Stimulated activated CD4-positive, alpha-beta T cell treated with anti-CD3 and anti-CD28 coated beads, Interleukin-12 subunit alpha, Interleukin-12 subunit beta, amount 100 ng/mL, for 4 hours (primary cell): ENCODE results near the gene PPP1CB.
A peak's percentile ranks its signal among the peaks of the same experiment; 100 is the strongest.
"Not testable (repeated sequence)": the region's sequence is repeated elsewhere in the genome, so short reads cannot be mapped to it uniquely, and the experiment has no call there.

ENCODE experiments used
- DNase-seq: peaks from one replicate; pipeline ENCODE4 v3.0.0-alpha.2; 2020

The PPP1CB gene

GRCh38 chr2:28751252-28751955 lies at the start of gene PPP1CB:
Gene PPP1CB (plus strand): TSS chr2:28751830. CDS start chr2:28752125, 295 bp downstream.
- DNase-seq = peak; percentile 93

- no peak for DNase-seq
These were observed 49.2 kb upstream of the PPP1CB start for GRCh38 chr2:28702415-28702861.

- no peak for DNase-seq
These were observed 48.8 kb upstream of the PPP1CB start for GRCh38 chr2:28702878-28703277.

GRCh38 chr2:28704621-28705020 lies 47.0 kb upstream of the PPP1CB start:
- no peak for DNase-seq

DNA sequence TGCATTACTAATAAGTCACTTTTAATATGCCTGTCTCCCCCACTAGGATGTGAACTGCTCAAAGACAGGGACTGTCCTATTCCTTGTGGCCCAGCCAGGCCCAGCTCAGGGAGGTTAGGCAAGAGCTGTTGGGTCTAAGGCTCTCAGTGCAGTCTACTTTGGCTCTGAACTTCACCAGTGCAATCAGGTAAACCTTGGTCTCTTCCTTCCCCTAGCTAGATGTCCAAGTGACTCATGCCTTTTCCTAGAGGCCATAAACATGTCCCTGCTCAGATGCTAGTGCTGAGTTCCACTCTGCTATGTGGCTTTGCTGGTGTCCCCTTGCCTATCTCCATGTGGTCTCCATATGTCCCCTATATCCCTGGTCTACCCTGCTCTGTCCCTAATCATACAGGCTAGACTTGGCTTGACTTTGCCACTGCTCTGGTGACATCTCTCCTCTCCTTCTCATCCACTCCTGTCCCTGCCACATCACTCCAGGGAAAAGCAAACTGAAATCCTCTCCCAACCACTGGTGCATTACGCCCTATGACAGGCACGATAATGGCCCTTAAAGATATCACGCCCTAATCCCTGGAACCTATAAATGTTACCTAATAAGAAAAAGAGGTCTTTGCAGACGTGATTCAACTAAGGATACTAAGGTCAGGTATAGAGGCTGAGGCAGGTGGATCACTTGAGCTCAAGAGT lies 45.7 kb upstream of the PPP1CB start:
- DNase-seq = no peak

DNA sequence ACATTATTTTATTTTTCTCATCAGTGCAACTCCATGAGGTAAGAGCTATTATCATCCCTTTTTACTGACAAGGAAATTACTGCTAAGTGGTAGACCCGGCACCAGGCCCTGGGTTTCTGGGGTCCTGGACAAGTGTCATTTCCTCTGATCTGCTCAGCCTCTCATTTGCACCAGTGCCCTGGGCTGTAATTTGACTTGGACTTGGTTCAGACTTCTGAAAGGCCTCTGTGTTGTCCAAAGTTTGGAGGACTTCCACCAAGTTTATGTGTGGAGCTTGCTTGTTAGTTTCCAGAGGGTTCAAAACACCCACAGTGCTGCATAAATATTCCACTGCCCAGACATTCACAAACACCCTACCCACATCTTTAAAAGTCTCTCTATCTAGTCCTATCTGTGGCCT lies 44.0 kb upstream of the PPP1CB start:
- DNase-seq = no peak

- DNase-seq = no peak
These were observed 42.5 kb upstream of the PPP1CB start for GRCh38 chr2:28709101-28709500.

DNA sequence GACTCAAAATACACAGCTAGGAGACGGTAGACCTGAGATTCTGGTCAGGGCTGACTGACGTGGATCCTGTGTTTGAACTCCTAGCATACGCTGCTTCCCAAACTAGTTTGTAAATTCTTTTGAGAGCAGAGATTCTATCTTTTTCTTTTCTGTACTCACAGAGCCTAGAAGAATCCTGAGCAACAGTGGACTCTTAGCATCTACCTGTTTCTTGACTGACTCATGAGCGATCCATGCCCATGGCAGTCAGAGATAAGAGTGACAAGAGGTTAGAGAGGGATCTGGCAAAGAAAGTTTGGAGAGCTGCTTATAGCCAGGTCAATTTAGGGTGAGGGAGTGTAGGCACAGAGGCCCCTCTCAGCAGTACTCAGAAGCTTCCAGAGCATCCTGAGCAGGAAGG lies 41.1 kb upstream of the PPP1CB start:
- DNase-seq = no peak

- no peak for DNase-seq
These were observed 37.9 kb upstream of the PPP1CB start for GRCh38 chr2:28713577-28714298.

DNA sequence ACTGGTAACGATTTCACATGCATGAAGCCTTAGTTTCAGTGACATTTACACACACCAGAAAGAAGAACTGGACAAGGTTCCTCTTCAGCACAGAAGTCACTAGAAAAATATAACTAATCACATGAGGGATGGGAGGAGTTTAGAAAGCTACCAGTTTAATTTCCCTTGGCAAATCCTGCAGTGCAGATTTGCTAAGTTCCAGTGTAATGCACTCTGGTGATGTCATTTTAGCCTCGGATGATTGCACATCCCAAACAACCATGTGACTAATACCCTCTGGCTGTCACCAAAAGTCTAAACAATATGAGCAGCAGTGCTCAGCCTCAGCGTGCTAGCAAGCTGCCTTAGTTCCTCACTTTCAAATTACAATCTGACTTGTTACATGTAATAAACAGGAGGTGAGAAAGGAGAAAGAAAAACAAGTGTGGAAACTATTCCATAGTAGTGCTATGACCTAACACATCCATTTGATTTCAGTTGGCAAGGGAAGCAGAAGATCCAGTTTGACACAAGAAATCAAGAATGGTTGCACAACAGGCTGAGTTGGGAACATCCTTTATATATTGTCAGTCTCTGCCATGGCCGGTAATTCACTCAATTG lies 35.3 kb upstream of the PPP1CB start:
- no peak for DNase-seq

GRCh38 chr2:28717339-28717758 lies 34.3 kb upstream of the PPP1CB start:
- DNase-seq = no peak

DNA sequence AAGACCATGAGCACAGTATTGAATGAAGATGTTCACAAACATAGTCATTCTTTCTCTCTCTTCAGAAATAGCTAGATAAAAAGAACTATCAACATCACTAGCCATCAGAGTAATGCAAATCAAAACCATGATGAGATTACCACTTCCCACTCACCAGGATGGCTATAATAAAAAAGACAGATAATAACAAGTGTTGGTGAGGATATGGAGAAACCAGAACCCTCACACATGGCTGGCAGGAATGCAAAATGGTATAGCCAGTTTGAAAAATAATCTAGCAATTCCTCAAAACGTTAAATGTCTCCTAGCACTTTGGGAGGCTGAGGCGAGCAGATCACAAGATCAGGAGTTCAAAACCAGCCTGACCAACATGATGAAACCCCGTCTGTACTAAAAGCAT lies 31.3 kb upstream of the PPP1CB start:
- DNase-seq = no peak

DNA sequence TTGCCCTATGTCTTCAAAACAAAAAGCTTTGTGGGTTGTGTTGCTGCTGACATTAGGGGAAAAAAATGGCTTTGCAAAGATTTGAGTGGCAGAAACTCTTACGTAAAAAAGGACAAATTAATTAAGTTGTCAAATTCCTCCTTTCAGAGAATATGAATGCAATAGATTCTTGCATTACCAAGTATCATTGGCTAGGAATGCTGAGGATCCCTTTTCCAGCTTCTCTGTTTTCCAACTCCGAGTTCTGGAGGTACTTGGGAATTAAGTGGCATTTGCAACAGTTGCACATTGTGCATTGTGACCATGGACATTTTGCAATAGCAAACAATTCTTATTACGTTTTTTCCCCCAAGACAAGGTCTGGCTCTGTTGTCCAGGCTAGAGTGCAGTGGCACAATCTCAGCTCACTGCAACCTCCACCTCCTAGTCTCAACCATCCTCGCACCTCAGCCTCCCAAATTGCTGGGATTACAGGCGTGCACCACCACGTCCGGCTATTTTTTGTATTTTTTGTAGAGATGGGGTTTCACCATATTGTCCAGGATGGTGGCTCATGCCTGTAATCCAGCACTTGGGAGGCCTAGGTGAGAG lies 29.9 kb upstream of the PPP1CB start:
- no peak for DNase-seq

DNA sequence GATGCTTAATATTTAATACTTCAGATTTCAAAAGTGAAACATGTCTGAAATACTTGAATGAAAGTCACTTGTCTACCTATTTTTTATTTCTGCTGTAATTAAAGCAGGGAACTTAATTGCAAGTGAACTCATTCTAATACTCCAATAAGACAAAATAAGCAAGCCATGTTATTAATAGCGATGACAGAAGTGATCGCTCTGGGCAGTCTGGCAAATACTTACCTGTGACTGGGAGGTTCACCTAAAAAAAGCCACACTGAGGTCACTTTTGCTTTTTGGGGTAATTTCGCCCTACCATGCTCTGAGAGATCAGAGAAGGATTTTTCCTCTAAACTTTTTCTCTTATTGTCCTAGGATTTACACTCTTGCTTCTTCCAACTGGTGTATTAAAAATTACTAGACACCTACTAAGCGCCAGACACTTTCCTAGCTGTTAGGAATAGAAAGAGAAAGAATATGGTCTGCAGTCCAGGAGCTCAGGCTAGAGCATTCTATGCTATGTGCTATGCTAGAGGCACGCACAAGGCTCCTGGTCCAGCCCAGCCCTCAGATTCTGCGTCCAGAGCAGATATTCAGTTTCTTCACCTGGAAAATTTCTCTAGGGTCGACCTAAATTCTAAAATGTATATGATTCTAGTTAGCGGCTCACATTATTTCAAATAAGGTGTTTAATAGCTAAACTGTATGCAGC lies 26.5 kb upstream of the PPP1CB start:
- no peak for DNase-seq

DNA sequence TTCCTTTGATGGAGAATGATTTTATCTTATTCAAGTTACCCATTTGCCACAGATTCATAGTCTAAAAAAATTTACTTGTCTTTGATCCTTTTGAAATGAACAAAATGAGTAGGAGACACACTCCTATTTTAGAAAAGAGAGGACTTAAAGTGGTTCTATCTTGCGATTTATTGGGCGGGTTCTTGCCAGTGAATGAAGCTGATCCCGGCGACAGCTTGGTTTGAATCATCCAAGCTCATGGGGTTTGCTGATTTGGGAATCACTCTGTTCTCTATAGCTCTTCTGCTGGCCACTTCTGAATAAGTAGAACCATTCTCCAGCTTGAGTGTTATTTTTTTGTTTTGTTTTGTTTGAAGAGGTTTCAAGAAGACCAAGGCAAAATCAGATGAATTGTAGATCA lies 25.5 kb upstream of the PPP1CB start:
- DNase-seq = no peak

- no peak for DNase-seq
These were observed 21.9 kb upstream of the PPP1CB start for GRCh38 chr2:28729698-28730097.

DNA sequence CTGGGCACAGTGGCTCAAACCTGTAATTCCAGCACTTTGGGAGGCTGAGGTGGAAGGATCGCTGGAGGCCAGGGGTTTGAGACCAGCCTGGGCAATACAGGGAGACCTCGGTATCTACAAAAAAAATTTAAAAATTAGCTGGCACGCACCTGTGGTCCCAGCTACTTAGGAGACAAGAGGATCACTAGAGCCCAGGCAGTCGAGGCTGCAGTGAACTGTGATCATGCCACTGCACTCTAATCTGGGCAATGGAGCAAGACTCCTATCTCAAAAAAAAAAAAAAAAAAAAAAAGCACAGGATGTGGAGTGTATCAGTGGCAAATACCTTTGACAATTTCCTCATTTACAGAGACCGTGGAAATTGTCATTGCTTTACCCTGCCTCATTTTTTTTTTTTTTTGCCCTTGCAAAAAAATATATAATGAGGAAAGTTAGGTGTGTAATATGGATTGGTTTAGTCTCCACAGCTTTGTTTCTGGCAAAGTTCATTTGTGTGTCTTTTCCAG lies 20.9 kb upstream of the PPP1CB start:
- DNase-seq = no peak

GRCh38 chr2:28735511-28735910 lies 16.1 kb upstream of the PPP1CB start:
- DNase-seq = no peak

DNA sequence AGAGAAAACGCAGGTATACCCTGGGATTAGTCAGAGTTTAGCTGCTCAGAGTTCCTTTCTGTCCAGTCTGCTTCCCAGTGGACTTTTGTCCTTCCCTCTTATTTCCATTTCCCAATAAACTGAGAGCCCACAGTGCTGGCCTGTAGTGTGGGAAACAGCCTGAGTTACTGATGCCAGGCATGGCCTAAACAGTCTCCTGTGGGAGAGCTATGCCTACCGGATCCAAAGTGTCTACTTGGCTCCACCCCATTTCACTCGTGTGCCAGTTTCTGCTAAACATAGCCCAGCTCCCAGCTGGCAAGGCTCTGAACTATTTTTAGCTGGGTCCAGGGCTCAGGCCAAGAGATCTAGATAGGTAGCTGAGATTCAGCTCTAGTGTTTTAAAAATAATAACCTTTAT lies 15.6 kb upstream of the PPP1CB start:
- no peak for DNase-seq

DNA sequence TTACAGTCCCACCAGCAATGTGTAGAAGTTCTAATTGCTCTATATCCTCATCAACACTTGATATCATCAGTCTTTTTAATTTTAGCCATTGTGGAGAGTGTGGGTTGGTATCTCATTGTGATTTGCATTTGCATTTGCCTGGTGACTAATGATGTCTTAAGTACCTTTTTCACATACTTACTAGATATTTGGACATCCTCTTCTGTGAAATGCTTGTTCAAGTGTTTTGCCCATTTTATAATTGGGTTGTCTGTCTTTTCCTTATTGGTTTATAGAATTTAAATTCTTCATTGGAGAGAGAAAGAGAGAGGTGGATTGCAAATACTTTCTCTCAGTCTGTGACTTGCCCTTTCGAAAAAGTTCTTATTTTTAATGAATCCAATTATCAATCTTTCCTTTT lies 14.0 kb upstream of the PPP1CB start:
- no peak for DNase-seq

DNA sequence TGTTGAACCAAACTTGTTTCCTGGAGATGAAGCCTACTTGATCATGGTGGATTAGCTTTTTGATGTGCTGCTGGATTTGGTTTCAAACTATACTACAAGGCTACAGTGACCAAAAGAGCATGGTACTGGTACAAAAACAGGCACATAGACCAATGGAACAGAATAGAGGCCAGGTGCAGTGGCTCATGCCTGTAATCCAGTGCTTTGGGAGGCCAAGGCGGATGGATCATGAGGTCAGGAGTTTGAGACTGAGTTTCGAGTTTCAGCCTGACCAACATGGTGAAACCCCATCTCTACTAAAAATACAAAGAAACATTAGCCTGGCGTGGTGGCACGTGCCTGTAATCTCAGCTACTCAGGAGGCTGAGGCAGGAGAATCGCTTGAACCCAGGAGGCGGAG lies 9.0 kb upstream of the PPP1CB start:
- DNase-seq = not testable (repeated sequence)

- DNase-seq = no peak
These were observed 6.4 kb upstream of the PPP1CB start for GRCh38 chr2:28745225-28745624.
